CMK (cell line): ENCODE data around the gene NARF.
"Not testable (repeated sequence)": the region's sequence is repeated elsewhere in the genome, so short reads cannot be mapped to it uniquely, and the experiment has no call there.

ENCODE experiments used
- DNase-seq: peaks from one replicate; pipeline ENCODE4 v3.0.0-alpha.2; 2010; ENCODE audit warnings: low read depth

The NARF gene

DNA sequence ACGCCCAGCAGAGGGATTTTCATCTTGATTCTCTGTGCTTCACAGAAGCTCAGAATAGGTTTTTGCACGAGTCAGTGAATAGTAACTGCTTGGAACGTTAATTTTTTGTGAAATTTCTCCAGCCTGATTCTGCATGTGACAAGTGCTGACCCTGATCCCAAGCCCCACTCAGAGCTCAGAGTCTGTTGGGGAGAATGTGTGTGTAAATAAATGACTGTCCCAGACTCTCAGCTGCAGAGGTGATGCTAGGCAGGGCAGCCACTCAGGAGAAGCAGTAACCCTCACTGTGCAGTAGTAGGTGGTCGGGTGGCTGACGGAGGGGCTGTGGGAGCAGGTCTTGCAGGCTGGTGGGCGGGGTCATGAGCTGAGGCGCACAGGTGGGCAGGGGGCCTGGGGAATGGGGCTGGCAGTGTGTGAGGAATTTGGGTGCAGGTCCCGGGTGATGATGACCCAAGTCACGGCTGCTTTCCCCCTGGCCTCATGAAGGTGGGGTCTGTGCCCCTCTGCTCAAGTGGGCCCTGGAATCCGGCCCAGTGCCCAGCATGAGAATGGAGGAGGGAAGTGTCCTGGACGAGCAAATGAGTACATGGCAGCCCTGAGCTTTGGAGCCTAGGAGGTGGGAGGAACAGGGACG lies 44.7 kb downstream of the NARF start:
- DNase-seq = no peak

GRCh38 chr17:82503728-82504308 lies 45.3 kb downstream of the NARF start:
- no peak for DNase-seq

GRCh38 chr17:82505296-82505695 lies 46.8 kb downstream of the NARF start:
- no peak for DNase-seq

DNA sequence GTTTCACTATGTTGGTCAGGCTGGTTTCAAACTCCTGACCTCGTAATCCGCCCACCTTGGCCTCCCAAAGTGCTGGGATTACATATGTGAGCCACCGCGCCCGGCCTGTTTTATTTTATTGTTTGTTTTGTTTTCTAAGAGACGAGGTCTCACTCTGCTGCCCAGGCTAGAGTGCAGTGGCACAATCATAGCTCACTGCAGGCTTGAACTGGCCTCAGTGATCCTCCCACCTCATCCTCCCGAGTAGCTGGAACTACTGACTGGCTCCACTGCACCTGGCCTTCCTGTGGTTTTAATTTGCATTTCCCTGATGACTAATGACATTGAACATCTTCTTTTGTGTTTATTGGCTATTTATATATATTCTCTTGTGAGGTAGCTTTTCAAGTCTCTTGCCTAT lies 47.9 kb downstream of the NARF start:
- not testable (repeated sequence) for DNase-seq

- no peak for DNase-seq
Observed at GRCh38 chr17:82507631-82508175, 49.2 kb downstream of the NARF start.

DNA sequence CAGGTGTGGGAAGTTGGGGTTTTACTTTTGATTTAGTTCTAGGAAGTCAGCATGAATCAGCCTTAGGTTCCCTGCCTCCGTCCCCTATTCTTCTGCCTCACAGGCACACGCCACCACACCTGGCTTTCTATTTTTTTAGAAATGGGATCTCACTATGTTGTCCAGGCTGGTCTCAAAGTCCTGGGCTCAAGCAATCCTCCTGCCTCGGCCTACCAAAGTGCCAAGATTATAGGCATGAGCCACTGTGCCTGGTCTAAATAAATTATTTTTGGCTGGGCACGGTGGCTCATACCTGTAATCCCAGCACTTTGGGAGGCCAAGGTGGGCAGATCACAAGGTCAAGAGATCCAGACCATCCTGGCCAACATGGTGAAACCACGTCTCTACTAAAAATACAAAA lies 53.1 kb downstream of the NARF start:
- DNase-seq = not testable (repeated sequence)

GRCh38 chr17:82513864-82514263 lies 55.3 kb downstream of the NARF start:
- DNase-seq = not testable (repeated sequence)

- no peak for DNase-seq
Observed at GRCh38 chr17:82517230-82517865, 58.8 kb downstream of the NARF start.

- DNase-seq = peak; percentile 90
Observed at GRCh38 chr17:82518826-82519810, 60.6 kb downstream of the NARF start, which contains the start of gene FOXK2. FOXK2 (plus strand) TSS chr17:82519732; CDS start chr17:82519889, 157 bp downstream.

DNA sequence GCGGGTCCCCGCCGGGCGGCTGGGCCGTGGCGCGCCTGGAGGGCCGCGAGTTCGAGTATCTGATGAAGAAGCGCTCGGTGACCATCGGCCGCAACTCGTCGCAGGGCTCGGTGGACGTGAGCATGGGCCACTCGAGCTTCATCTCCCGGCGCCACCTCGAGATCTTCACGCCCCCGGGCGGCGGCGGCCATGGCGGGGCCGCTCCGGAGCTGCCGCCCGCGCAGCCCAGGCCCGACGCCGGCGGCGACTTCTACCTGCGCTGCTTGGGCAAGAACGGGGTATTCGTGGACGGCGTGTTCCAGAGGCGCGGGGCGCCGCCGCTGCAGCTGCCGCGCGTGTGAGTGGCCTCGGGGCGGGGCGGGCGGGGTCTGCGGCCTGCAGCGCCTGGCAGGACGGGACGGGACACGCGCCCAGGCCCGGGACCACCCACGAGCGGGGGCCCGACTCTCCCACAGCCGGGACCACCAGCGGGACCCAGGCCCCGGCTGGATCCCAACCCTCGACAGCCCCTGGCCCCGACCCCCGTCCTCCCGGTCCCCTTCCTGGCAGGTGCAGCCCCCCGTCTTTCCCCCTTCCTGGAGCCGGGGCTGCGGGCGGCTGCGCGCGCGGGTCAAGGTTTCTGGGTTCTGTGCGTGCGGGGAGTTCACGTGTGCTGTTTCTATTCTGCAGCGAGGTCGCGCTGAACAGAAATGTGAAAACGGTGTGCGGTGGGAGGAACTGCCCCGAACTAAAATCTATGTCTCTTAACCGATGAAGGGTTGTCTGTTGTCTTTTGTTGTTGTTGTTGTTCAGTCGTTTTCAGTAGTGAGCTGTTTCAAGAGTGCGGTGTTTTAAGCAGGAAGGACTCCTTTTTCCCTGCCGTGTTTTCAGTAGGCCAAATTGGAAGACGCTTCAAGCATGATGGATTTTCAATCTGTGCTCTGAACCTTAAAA lies 61.7 kb downstream of the NARF start:
- no peak for DNase-seq

DNA sequence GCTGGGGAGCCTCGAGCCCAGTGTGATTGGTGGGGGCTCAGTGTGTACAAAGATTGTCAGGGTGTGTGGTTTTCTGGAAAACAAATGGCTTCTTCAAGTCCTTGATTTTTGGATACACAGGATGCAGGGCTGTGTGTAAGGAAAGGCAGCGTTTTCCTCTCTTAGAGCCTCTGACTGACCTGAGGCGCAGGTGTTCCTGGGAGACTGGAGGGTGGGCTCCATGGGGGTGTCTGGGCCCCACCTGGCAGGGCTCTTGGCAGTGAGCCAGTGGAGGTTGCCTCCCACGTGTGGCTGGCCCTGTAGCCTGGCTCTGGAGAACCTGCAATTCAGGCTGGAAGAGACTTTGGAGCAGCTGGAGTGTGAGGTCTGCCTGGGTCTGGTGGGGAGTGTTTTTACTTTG lies 66.0 kb downstream of the NARF start:
- DNase-seq = no peak

DNA sequence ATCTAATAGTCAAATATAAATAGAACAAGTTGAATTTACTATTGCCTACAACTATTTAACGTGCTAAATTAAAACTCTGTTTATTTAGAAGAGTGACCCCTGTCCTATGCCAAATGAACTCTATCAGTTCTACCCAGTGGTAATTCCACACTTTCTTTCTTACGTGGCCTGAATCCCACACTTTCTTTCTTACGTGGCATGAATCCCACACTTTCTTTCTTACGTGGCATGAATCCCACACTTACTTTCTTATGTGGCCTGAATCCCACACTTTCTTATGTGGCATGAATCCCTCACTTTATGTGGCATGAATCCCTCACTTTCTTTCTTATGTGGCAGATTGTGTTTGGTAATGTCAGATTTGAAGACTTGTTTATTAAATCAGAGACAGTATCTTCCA lies 67.2 kb downstream of the NARF start:
- no peak for DNase-seq

GRCh38 chr17:82527898-82528297 lies 69.4 kb downstream of the NARF start:
- no peak for DNase-seq

GRCh38 chr17:82528484-82529265 lies 70.1 kb downstream of the NARF start:
- no peak for DNase-seq

DNA sequence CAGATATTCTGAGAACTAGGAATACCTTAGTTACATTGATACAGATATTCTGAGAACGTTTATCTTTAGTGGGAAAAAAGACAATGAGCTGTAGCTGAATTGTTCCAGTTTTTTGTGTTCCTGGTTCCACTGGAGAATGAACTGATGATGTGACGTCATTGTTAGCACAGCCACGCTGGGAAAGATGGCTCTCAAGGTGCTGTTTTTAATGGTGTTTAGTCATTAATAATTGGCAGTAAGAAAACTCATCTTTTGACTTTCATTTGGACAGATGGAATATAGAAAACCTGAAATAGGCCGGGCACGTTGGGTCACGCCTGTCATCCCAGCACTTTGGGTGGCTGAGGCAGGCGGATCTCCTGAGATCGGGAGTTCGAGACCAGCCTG lies 71.4 kb downstream of the NARF start:
- no peak for DNase-seq

GRCh38 chr17:82531431-82531881 lies 72.9 kb downstream of the NARF start:
- DNase-seq = no peak

GRCh38 chr17:82534401-82534812 lies 75.9 kb downstream of the NARF start:
- no peak for DNase-seq

- no peak for DNase-seq
Observed at GRCh38 chr17:82536512-82537201, 78.1 kb downstream of the NARF start.

DNA sequence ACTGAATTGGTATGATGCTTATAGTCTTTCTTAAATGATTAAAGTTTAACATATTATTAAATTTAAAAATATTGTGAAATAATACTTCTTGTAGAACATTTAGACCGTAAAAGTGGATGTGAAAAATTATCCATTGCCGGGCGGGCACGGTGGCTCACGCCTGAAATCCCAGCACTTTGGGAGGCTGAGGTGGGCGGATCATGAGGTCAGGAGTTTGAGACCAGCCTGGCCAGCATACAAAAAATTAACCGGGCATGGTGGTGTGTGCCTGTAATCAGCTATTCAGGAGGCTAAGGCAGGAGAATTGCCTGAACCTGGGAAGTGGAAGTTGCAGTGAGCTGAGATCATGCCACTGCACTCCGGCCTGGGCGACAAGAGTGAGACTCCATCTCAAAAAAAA lies 78.7 kb downstream of the NARF start:
- not testable (repeated sequence) for DNase-seq
